Hepatocyte (in vitro differentiated cells): ENCODE measurements around the gene SGCA. TPM values are rescaled to one million over a fixed set of nuclear protein-coding genes. Genes with fewer than 3 reads are reported as not detected.
A peak's percentile ranks its signal among the peaks of the same experiment; 100 is the strongest.

ENCODE experiments used
- DNase-seq: peaks from one replicate; pipeline ENCODE4 v3.0.0-alpha.2; 2016; ENCODE audit warnings: low spot score
- H2AFZ ChIP-seq: fragments of 200-600 bp; sonication (generic); 2 replicates; pipeline ENCODE4 v1.6.0; 2016; ENCODE audit warnings: antibody characterized with exemption, mild to moderate bottlenecking
- H3K27ac ChIP-seq: fragments of 200-600 bp; sonication (generic); 2 replicates; pipeline ENCODE4 v1.5.1; 2016; ENCODE audit warnings: mild to moderate bottlenecking
- H3K27me3 ChIP-seq: fragments of 200-600 bp; sonication (generic); 2 replicates; pipeline ENCODE4 v1.6.1; 2016
- H3K36me3 ChIP-seq: fragments of 200-600 bp; sonication (generic); replicated peaks from 2 replicates; pipeline ENCODE4 v1.5.1; 2016; ENCODE audit warnings: low read depth; ENCODE audit not compliant: insufficient read depth
- H3K4me1 ChIP-seq: fragments of 200-600 bp; sonication (generic); 2 replicates; pipeline ENCODE4 v1.5.1; 2016; ENCODE audit warnings: mild to moderate bottlenecking, moderate library complexity; ENCODE audit not compliant: insufficient read depth
- H3K4me2 ChIP-seq: fragments of 200-600 bp; sonication (generic); 2 replicates; pipeline ENCODE4 v1.6.0; 2016
- H3K4me3 ChIP-seq: fragments of 200-600 bp; sonication (generic); 2 replicates; pipeline ENCODE4 v1.5.1; 2016; ENCODE audit warnings: mild to moderate bottlenecking
- H3K79me2 ChIP-seq: fragments of 200-600 bp; sonication (generic); 2 replicates; pipeline ENCODE4 v1.6.0; 2017; ENCODE audit warnings: mild to moderate bottlenecking
- H3K9me2 ChIP-seq: fragments of 200-600 bp; sonication (generic); replicated peaks from 2 replicates; pipeline ENCODE4 v1.6.0; 2017; ENCODE audit warnings: mild to moderate bottlenecking; ENCODE audit not compliant: insufficient read depth
- H3K9me3 ChIP-seq: fragments of 200-600 bp; sonication (generic); 2 replicates; pipeline ENCODE4 v1.5.1; 2016; ENCODE audit warnings: low read depth, mild to moderate bottlenecking
- H4K20me1 ChIP-seq: fragments of 200-600 bp; sonication (generic); 2 replicates; pipeline ENCODE4 v1.6.0; 2016; ENCODE audit warnings: mild to moderate bottlenecking; ENCODE audit not compliant: insufficient read depth, poor library complexity, severe bottlenecking
- CTCF ChIP-seq: fragments of 200-600 bp; sonication (generic); IDR thresholded peaks from 2 replicates; pipeline ENCODE4 v1.5.1; 2016; ENCODE audit warnings: antibody characterized with exemption, mild to moderate bottlenecking; ENCODE audit not compliant: poor library complexity
- EZH2 ChIP-seq: fragments of 200-600 bp; sonication (generic); IDR thresholded peaks from 2 replicates; pipeline ENCODE4 v1.6.1; 2016; ENCODE audit warnings: antibody characterized with exemption, mild to moderate bottlenecking, borderline replicate concordance
- EZH2phosphoT487 ChIP-seq: fragments of 200-600 bp; sonication (generic); IDR thresholded peaks from one replicate; pipeline ENCODE4 v1.6.1; 2018; ENCODE audit warnings: antibody characterized with exemption, mild to moderate bottlenecking, low read depth, moderate library complexity; ENCODE audit not compliant: unreplicated experiment, severe bottlenecking
- WGBS: methylation state at CpG from one replicate; pipeline ENCODE4 v1.1.6; 2016; ENCODE audit warnings: low lambda C conversion rate; ENCODE audit errors: missing lambda C conversion rate; 5-methylcytosine and 5-hydroxymethylcytosine counted together
- polyA plus RNA-seq: library from polyadenylated mRNA; unstranded; fragments of >200 nt; fragmentation: Nextera tagmentation; extraction: Ambion mirVana; gene quantifications from 2 replicates; pipeline ENCODE4 v1.2.1, GENCODE V29; 2016
- total RNA-seq: library from RNA; depleted of rRNA; stranded (reverse); fragments of >200 nt; gene quantifications from 2 replicates; pipeline ENCODE4 v1.2.3, GENCODE V29; 2014

The SGCA gene
- total and polyA plus RNA-seq, 2 experiments from 2014 or later, result 0.37 to 2.2 TPM

GRCh38 chr17:50194140-50194933 lies 28.5 kb downstream of the SGCA start:
- peaks cover 27% of the 10 kb centered on the region for H3K4me1 ChIP-seq
- no peak overlapping the region for H3K4me3 ChIP-seq
- peak overlapping the region; percentile 88 for H3K27ac ChIP-seq
- H2AFZ ChIP-seq, result no peak overlapping the region
- no peaks in the 10 kb centered on the region for H3K9me3 ChIP-seq
- peaks cover 38% of the 10 kb centered on the region for H3K79me2 ChIP-seq
- no peak for DNase-seq
- peak overlapping the region; percentile 8 for H3K4me2 ChIP-seq
- no peaks in the 10 kb centered on the region for H3K27me3 ChIP-seq
- peaks cover 83% of the 10 kb centered on the region for H4K20me1 ChIP-seq
- no peaks in the 10 kb centered on the region for H3K36me3 ChIP-seq
- TF ChIP-seq CTCF, result no peak
- TF ChIP-seq EZH2phosphoT487, result no peak
- TF ChIP-seq EZH2, result no peak
- 94% methylated on average over 24 of the region's 25 CpGs for WGBS
- no peaks in the 10 kb centered on the region for H3K9me2 ChIP-seq

GRCh38 chr17:50194934-50195865 lies 29.4 kb downstream of the SGCA start:
- H3K27me3 ChIP-seq, result no peaks in the 10 kb centered on the region
- peaks cover 38% of the 10 kb centered on the region for H3K79me2 ChIP-seq
- H3K9me3 ChIP-seq, result no peaks in the 10 kb centered on the region
- H3K4me3 ChIP-seq, result no peak overlapping the region
- H3K9me2 ChIP-seq, result no peaks in the 10 kb centered on the region
- H4K20me1 ChIP-seq, result peaks cover 78% of the 10 kb centered on the region
- H3K27ac ChIP-seq, result peak overlapping the region; percentile 88
- H2AFZ ChIP-seq, result no peak overlapping the region
- no peak overlapping the region for H3K4me2 ChIP-seq
- TF ChIP-seq EZH2 (no peak), EZH2phosphoT487 (no peak), CTCF (no peak)
- DNase-seq, result no peak
- H3K36me3 ChIP-seq, result no peaks in the 10 kb centered on the region
- peaks cover 27% of the 10 kb centered on the region for H3K4me1 ChIP-seq
- whole genome bisulfite sequencing, result 93% methylated on average over 15 of the region's 17 CpGs

- Histone ChIP-seq H3K9me3 (no peaks in the 10 kb centered on the region), H4K20me1 (peaks cover 69% of the 10 kb centered on the region), H2AFZ (no peak overlapping the region), H3K4me1 (peaks cover 27% of the 10 kb centered on the region), H3K27me3 (peaks cover 1% of the 10 kb centered on the region), H3K4me3 (no peak overlapping the region), H3K27ac (peak overlapping the region; percentile 88), H3K4me2 (peak overlapping the region; percentile 70), H3K79me2 (peaks cover 40% of the 10 kb centered on the region), H3K9me2 (no peaks in the 10 kb centered on the region), H3K36me3 (no peaks in the 10 kb centered on the region)
- TF ChIP-seq EZH2phosphoT487, result no peak
- TF ChIP-seq CTCF, result no peak
- TF ChIP-seq EZH2, result no peak
- DNase-seq, result no peak
- WGBS, result 79% methylated on average over 5 of the region's 5 CpGs
Measured at GRCh38 chr17:50196036-50196435, 30.2 kb downstream of the SGCA start.
